Peyer's patch (tissue), 4 donors: Measurements from ENCODE around the gene SAG.

ENCODE experiments used
- CTCF ChIP-seq, 6 experiments: fragments of 450-650 bp in 4 of 6; fragments of 200-600 bp in 2 of 6; sonication (generic) in 1 of 6; IDR thresholded peaks; one replicate each; pipeline ENCODE4 v1.5.1; 2017 to 2019; ENCODE audit warnings: antibody characterized with exemption in 6 of 6, mild to moderate bottlenecking in 3 of 6, moderate library complexity in 1 of 6
- POLR2A ChIP-seq, 2 donors: fragments of 450-650 bp; IDR thresholded peaks; one replicate each; pipeline ENCODE4 v1.5.1; 2017; ENCODE audit warnings: antibody characterized with exemption in 2 of 2, mild to moderate bottlenecking in 2 of 2, moderate library complexity in 2 of 2

GRCh38 chr2:233314180-233314925 lies 6.7 kb downstream of the SAG start:
- TF ChIP-seq POLR2A (IDR thresholded peaks at IDR 0.05) (no peak), CTCF (IDR thresholded peaks at IDR 0.05) (no peak)
